ENCODE data around the gene RAB7B.

RAB7B gene

GRCh38 chr1:205990226-205990625 is 13.0 kb downstream of the RAB7B start:
- H3K23ac ChIP-seq (ENCODE audit: low read depth, low read length, poor library complexity), result no peak overlapping the region
- no peak overlapping the region for H3K4me3 ChIP-seq (ENCODE audit: low read length in 2 of 2)
- no peak overlapping the region for H3K4ac ChIP-seq (ENCODE audit: low read length)
- H2BK120ac ChIP-seq (ENCODE audit: low read depth, low read length), result no peak overlapping the region
- no peak overlapping the region for H3K18ac ChIP-seq (ENCODE audit: low read length)
- H2BK15ac ChIP-seq (ENCODE audit: low read length), result no peak overlapping the region
- no peaks in the 10 kb centered on the region for H3K36me3 ChIP-seq (replicated peaks in 1 of 2; ENCODE audit: control insufficient read depth in 2 of 2, insufficient read depth in 2 of 2, low read length in 2 of 2)
- peak overlapping the region; percentile 25 for H2AK5ac ChIP-seq (ENCODE audit: low read depth, low read length)
- no peak overlapping the region for H2AFZ ChIP-seq (ENCODE audit: low read length)
- peaks cover 2% of the 10 kb centered on the region for H3K79me1 ChIP-seq (ENCODE audit: low read depth, low read length)
- H3K14ac ChIP-seq (ENCODE audit: low read length), result no peak overlapping the region
- H4K8ac ChIP-seq (ENCODE audit: low read depth, low read length), result no peak overlapping the region
- H4K91ac ChIP-seq (ENCODE audit: low read depth, low read length, poor library complexity), result no peak overlapping the region
- DNase-seq (ENCODE audit: low spot score), result no peak
- no peak overlapping the region for H2BK12ac ChIP-seq (ENCODE audit: low read length)
- H3K27ac ChIP-seq (replicated peaks; ENCODE audit: low read length), result no peak overlapping the region
- no peaks in the 10 kb centered on the region for H3K9me3 ChIP-seq (replicated peaks in 1 of 2; ENCODE audit: control insufficient read depth in 2 of 2, insufficient read depth in 1 of 2, low read depth in 1 of 2, low read length in 2 of 2)
- H3K4me1 ChIP-seq (ENCODE audit: control insufficient read depth in 2 of 2, insufficient read depth in 1 of 2, low read depth in 1 of 2, low read length in 2 of 2), result peaks cover 0 to 6% of the 10 kb centered on the region in 2 donors
- H3K27me3 ChIP-seq (ENCODE audit: control insufficient read depth in 3 of 3, insufficient read depth in 3 of 3, low read depth in 1 of 3, low read length in 3 of 3), result peaks cover 0 to 5% (median 0%) of the 10 kb centered on the region in 3 experiments
- H2BK5ac ChIP-seq (ENCODE audit: low read length), result no peak overlapping the region
- no peak overlapping the region for H3K9ac ChIP-seq (ENCODE audit: low read depth, low read length, poor library complexity)
- no CpG with 5 or more reads among the region's 2 CpGs for WGBS, 2 donors (ENCODE audit: extremely low coverage in 2 of 2, insufficient read length in 2 of 2, insufficient replicate concordance in 1 of 2)
- no peak overlapping the region for H3K4me2 ChIP-seq (ENCODE audit: insufficient read depth, low read length, poor library complexity, severe bottlenecking)

DNA sequence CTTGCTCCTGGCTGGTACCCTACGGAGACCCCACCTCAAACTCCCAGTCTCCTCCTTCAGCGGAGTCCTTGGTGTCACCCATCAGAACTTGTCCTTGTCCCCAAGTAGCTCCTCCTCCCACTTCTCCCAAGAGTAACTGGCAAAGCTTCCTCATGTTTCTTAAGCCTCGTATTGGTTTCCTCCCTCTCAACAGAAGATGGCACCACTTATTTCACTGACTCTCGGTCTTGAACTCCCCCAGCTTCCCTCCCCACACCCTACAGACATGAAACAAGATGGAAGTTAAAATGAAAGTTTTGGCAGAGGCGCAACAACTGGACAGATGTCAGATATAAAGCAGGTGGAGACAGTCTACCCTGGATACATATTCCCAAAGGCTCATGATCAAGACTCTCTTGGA is 13.4 kb downstream of the RAB7B start:
- no peak overlapping the region for H2BK120ac ChIP-seq (ENCODE audit: low read depth, low read length)
- no peak overlapping the region for H3K4ac ChIP-seq (ENCODE audit: low read length)
- no peak overlapping the region for H2AK5ac ChIP-seq (ENCODE audit: low read depth, low read length)
- no peak overlapping the region for H3K18ac ChIP-seq (ENCODE audit: low read length)
- H2BK15ac ChIP-seq (ENCODE audit: low read length), result no peak overlapping the region
- no peak overlapping the region for H3K4me3 ChIP-seq (ENCODE audit: low read length in 2 of 2)
- H4K91ac ChIP-seq (ENCODE audit: low read depth, low read length, poor library complexity), result no peak overlapping the region
- no peaks in the 10 kb centered on the region for H3K9me3 ChIP-seq (replicated peaks in 1 of 2; ENCODE audit: control insufficient read depth in 2 of 2, insufficient read depth in 1 of 2, low read depth in 1 of 2, low read length in 2 of 2)
- H3K4me2 ChIP-seq (ENCODE audit: insufficient read depth, low read length, poor library complexity, severe bottlenecking), result no peak overlapping the region
- no peak overlapping the region for H2BK12ac ChIP-seq (ENCODE audit: low read length)
- H3K23ac ChIP-seq (ENCODE audit: low read depth, low read length, poor library complexity), result no peak overlapping the region
- no peak overlapping the region for H3K14ac ChIP-seq (ENCODE audit: low read length)
- DNase-seq (ENCODE audit: low spot score), result no peak
- no peak overlapping the region for H2AFZ ChIP-seq (ENCODE audit: low read length)
- H3K9ac ChIP-seq (ENCODE audit: low read depth, low read length, poor library complexity), result no peak overlapping the region
- no CpG with 5 or more reads among the region's 5 CpGs for WGBS, 2 donors (ENCODE audit: extremely low coverage in 2 of 2, insufficient read length in 2 of 2, insufficient replicate concordance in 1 of 2)
- no peaks in the 10 kb centered on the region for H3K36me3 ChIP-seq (replicated peaks in 1 of 2; ENCODE audit: control insufficient read depth in 2 of 2, insufficient read depth in 2 of 2, low read length in 2 of 2)
- H3K27me3 ChIP-seq (ENCODE audit: control insufficient read depth in 3 of 3, insufficient read depth in 3 of 3, low read depth in 1 of 3, low read length in 3 of 3), result peaks cover 0 to 5% (median 0%) of the 10 kb centered on the region in 3 experiments
- peaks cover 0 to 6% of the 10 kb centered on the region in 2 donors for H3K4me1 ChIP-seq (ENCODE audit: control insufficient read depth in 2 of 2, insufficient read depth in 1 of 2, low read depth in 1 of 2, low read length in 2 of 2)
- no peak overlapping the region for H3K27ac ChIP-seq (replicated peaks; ENCODE audit: low read length)
- H4K8ac ChIP-seq (ENCODE audit: low read depth, low read length), result no peak overlapping the region
- H2BK5ac ChIP-seq (ENCODE audit: low read length), result no peak overlapping the region
- H3K79me1 ChIP-seq (ENCODE audit: low read depth, low read length), result peaks cover 2% of the 10 kb centered on the region

GRCh38 chr1:205988585-205988995 is 14.6 kb downstream of the RAB7B start:
- no peak overlapping the region for H2BK120ac ChIP-seq (ENCODE audit: low read depth, low read length)
- no peak overlapping the region for H4K91ac ChIP-seq (ENCODE audit: low read depth, low read length, poor library complexity)
- no peak overlapping the region for H2AFZ ChIP-seq (ENCODE audit: low read length)

GRCh38 chr1:205986861-205987260 is 16.3 kb downstream of the RAB7B start:
- Histone ChIP-seq H3K36me3 (replicated peaks in 1 of 2; ENCODE audit: control insufficient read depth in 2 of 2, insufficient read depth in 2 of 2, low read length in 2 of 2) (no peaks in the 10 kb centered on the region), H3K23ac (ENCODE audit: low read depth, low read length, poor library complexity) (no peak overlapping the region), H2BK120ac (ENCODE audit: low read depth, low read length) (no peak overlapping the region), H3K27me3 (ENCODE audit: control insufficient read depth in 3 of 3, insufficient read depth in 3 of 3, low read depth in 1 of 3, low read length in 3 of 3) (peaks cover 0 to 5% (median 0%) of the 10 kb centered on the region in 3 experiments), H3K4me3 (ENCODE audit: low read length in 2 of 2) (no peak overlapping the region), H4K8ac (ENCODE audit: low read depth, low read length) (no peak overlapping the region), H3K9me3 (replicated peaks in 1 of 2; ENCODE audit: control insufficient read depth in 2 of 2, insufficient read depth in 1 of 2, low read depth in 1 of 2, low read length in 2 of 2) (no peaks in the 10 kb centered on the region), H3K27ac (replicated peaks; ENCODE audit: low read length) (no peak overlapping the region), H3K9ac (ENCODE audit: low read depth, low read length, poor library complexity) (no peak overlapping the region), H3K18ac (ENCODE audit: low read length) (no peak overlapping the region), H2AK5ac (ENCODE audit: low read depth, low read length) (no peak overlapping the region), H4K91ac (ENCODE audit: low read depth, low read length, poor library complexity) (no peak overlapping the region), H3K79me1 (ENCODE audit: low read depth, low read length) (no peaks in the 10 kb centered on the region), H2BK12ac (ENCODE audit: low read length) (no peak overlapping the region), H3K4me1 (ENCODE audit: control insufficient read depth in 2 of 2, insufficient read depth in 1 of 2, low read depth in 1 of 2, low read length in 2 of 2) (peaks cover 0 to 2% of the 10 kb centered on the region in 2 donors), H2BK5ac (ENCODE audit: low read length) (no peak overlapping the region), H3K4ac (ENCODE audit: low read length) (no peak overlapping the region), H2BK15ac (ENCODE audit: low read length) (no peak overlapping the region), H3K14ac (ENCODE audit: low read length) (no peak overlapping the region), H3K4me2 (ENCODE audit: insufficient read depth, low read length, poor library complexity, severe bottlenecking) (no peak overlapping the region), H2AFZ (ENCODE audit: low read length) (no peak overlapping the region)
- no CpG with 5 or more reads among the region's 2 CpGs for WGBS, 2 donors (ENCODE audit: extremely low coverage in 2 of 2, insufficient read length in 2 of 2, insufficient replicate concordance in 1 of 2)
- DNase-seq (ENCODE audit: low spot score), result no peak

More at GRCh38 chr1:205988585-205988995, 14.6 kb downstream of the RAB7B start:
- no peak overlapping the region for H2BK15ac ChIP-seq (ENCODE audit: low read length)
- no peak overlapping the region for H3K14ac ChIP-seq (ENCODE audit: low read length)
- H3K4me3 ChIP-seq (ENCODE audit: low read length in 2 of 2), result no peak overlapping the region
- no CpG with 5 or more reads among the region's 12 CpGs for WGBS, 2 donors (ENCODE audit: extremely low coverage in 2 of 2, insufficient read length in 2 of 2, insufficient replicate concordance in 1 of 2)
- H3K27me3 ChIP-seq (ENCODE audit: control insufficient read depth in 3 of 3, insufficient read depth in 3 of 3, low read depth in 1 of 3, low read length in 3 of 3), result peaks cover 0 to 5% (median 0%) of the 10 kb centered on the region in 3 experiments
- H2BK12ac ChIP-seq (ENCODE audit: low read length), result no peak overlapping the region
- H3K27ac ChIP-seq (replicated peaks; ENCODE audit: low read length), result no peak overlapping the region
- H3K36me3 ChIP-seq (replicated peaks in 1 of 2; ENCODE audit: control insufficient read depth in 2 of 2, insufficient read depth in 2 of 2, low read length in 2 of 2), result no peaks in the 10 kb centered on the region
- H3K23ac ChIP-seq (ENCODE audit: low read depth, low read length, poor library complexity), result no peak overlapping the region
- no peak for DNase-seq (ENCODE audit: low spot score)
- no peak overlapping the region for H3K9ac ChIP-seq (ENCODE audit: low read depth, low read length, poor library complexity)
- no peak overlapping the region for H2AK5ac ChIP-seq (ENCODE audit: low read depth, low read length)
- H3K4me1 ChIP-seq (ENCODE audit: control insufficient read depth in 2 of 2, insufficient read depth in 1 of 2, low read depth in 1 of 2, low read length in 2 of 2), result peaks cover 0 to 2% of the 10 kb centered on the region in 2 donors
- H3K18ac ChIP-seq (ENCODE audit: low read length), result no peak overlapping the region
- H3K4me2 ChIP-seq (ENCODE audit: insufficient read depth, low read length, poor library complexity, severe bottlenecking), result no peak overlapping the region
- no peak overlapping the region for H4K8ac ChIP-seq (ENCODE audit: low read depth, low read length)
- H3K79me1 ChIP-seq (ENCODE audit: low read depth, low read length), result peaks cover 2% of the 10 kb centered on the region
- H3K4ac ChIP-seq (ENCODE audit: low read length), result no peak overlapping the region
- H3K9me3 ChIP-seq (replicated peaks in 1 of 2; ENCODE audit: control insufficient read depth in 2 of 2, insufficient read depth in 1 of 2, low read depth in 1 of 2, low read length in 2 of 2), result no peaks in the 10 kb centered on the region
- no peak overlapping the region for H2BK5ac ChIP-seq (ENCODE audit: low read length)

All from neuronal stem cell (in vitro differentiated cells).